B cell (primary cell): Measurements from ENCODE around the gene KLHL1. TPM values are rescaled to one million over a fixed set of nuclear protein-coding genes. Genes with fewer than 3 reads are reported as not detected.

ENCODE experiments used
- ATAC-seq: fragments of 200-7000 bp; cut with Tn5 transposase; one replicate; pipeline ENCODE4 v1.10.0; 2021; ENCODE audit warnings: low read depth, mild to moderate bottlenecking, moderate number of reproducible peaks, moderate library complexity
- CTCF ChIA-PET: fragments of 350-600 bp; sonication (Branson Sonifier 250); formaldehyde crosslinking; loops from one replicate; lab custom pipeline; 2021; ENCODE audit warnings: antibody characterized with exemption, inconsistent platforms; lab: Charles Lee
- POLR2A ChIA-PET: fragments of 350-600 bp; sonication (Branson Sonifier 250); formaldehyde crosslinking; loops from one replicate; lab custom pipeline; 2021; ENCODE audit warnings: antibody characterized with exemption; lab: Charles Lee
- DNase-seq: peaks from one replicate; pipeline ENCODE4 v3.0.0; 2013
- H2AFZ ChIP-seq: 2 replicates; pipeline ENCODE4 v1.6.1; 2012; ENCODE audit warnings: mild to moderate bottlenecking, low read depth, low read length; ENCODE audit not compliant: insufficient read depth, poor library complexity, severe bottlenecking
- H3K27ac ChIP-seq, 2 donors: 1 replicate in 1 of 2; 2 replicates in 1 of 2; pipeline ENCODE4 v1.5.1; 2012 to 2013; ENCODE audit warnings: low read length in 2 of 2, mild to moderate bottlenecking in 2 of 2, moderate library complexity in 1 of 2
- H3K27me3 ChIP-seq, 4 experiments: fragments of 200-600 bp in 1 of 4; sonication (generic) in 1 of 4; replicated peaks in 1 of 4; 1 replicate in 2 of 4; 2 replicates in 2 of 4; pipeline versions ENCODE4 v1.6.1 to v1.7.0; 2013 to 2016; ENCODE audit warnings: low read length in 3 of 4, mild to moderate bottlenecking in 2 of 4, mixed read lengths in 1 of 4, moderate library complexity in 1 of 4; ENCODE audit not compliant: insufficient read depth in 4 of 4, control insufficient read depth in 3 of 4; ENCODE audit errors: control extremely low read depth in 1 of 4
- H3K36me3 ChIP-seq, 2 experiments: replicated peaks in 1 of 2; 1 replicate in 1 of 2; 2 replicates in 1 of 2; pipeline versions ENCODE4 v1.6.1 to v1.7.1; 2013; ENCODE audit warnings: low read length in 1 of 2; ENCODE audit not compliant: insufficient read depth in 2 of 2, control insufficient read depth in 1 of 2; ENCODE audit errors: control extremely low read depth in 1 of 2, extremely low read depth in 1 of 2
- H3K4me1 ChIP-seq, 2 donors: fragments of 200-600 bp in 1 of 2; sonication (generic) in 1 of 2; 1 replicate in 1 of 2; 2 replicates in 1 of 2; pipeline versions ENCODE4 v1.5.1 to v1.6.1; 2013 to 2017; ENCODE audit warnings: low read length in 2 of 2; ENCODE audit not compliant: control insufficient read depth in 2 of 2, insufficient read depth in 2 of 2
- H3K4me2 ChIP-seq: replicated peaks from 2 replicates; pipeline ENCODE3; 2012; ENCODE audit warnings: mild to moderate bottlenecking, low read depth, low read length; ENCODE audit not compliant: poor library complexity, severe bottlenecking
- H3K4me3 ChIP-seq, 5 experiments: fragments of 200-600 bp in 1 of 5; sonication (generic) in 1 of 5; 1 replicate in 3 of 5; 2 replicates in 2 of 5; pipeline versions ENCODE4 v1.5.1 to v1.7.0; 2011 to 2016; ENCODE audit warnings: low read length in 4 of 5, mild to moderate bottlenecking in 4 of 5, low read depth in 2 of 5, control low read depth in 1 of 5, moderate library complexity in 1 of 5; ENCODE audit not compliant: insufficient read depth in 1 of 5; ENCODE audit errors: control extremely low read depth in 1 of 5, extremely low read depth in 1 of 5
- H3K79me2 ChIP-seq: fragments of 200-600 bp; sonication (generic); one replicate; pipeline ENCODE4 v1.6.0; 2016; ENCODE audit warnings: low read length; ENCODE audit not compliant: control insufficient read depth, insufficient read depth
- H3K9ac ChIP-seq: fragments of 200-600 bp; sonication (generic); 2 replicates; pipeline ENCODE4 v1.6.1; 2017; ENCODE audit warnings: mild to moderate bottlenecking, low read length, moderate library complexity
- H3K9me3 ChIP-seq, 3 donors: one replicate each; pipeline versions ENCODE4 v1.6.1 to v1.7.1; 2013; ENCODE audit warnings: low read length in 2 of 3; ENCODE audit not compliant: control insufficient read depth in 2 of 3, insufficient read depth in 1 of 3; ENCODE audit errors: control extremely low read depth in 1 of 3
- H4K20me1 ChIP-seq: 2 replicates; pipeline ENCODE4 v1.6.0; 2012; ENCODE audit warnings: mild to moderate bottlenecking, low read length; ENCODE audit not compliant: insufficient read depth, control insufficient read depth, poor library complexity, severe bottlenecking
- H3K27ac Mint-ChIP-seq: one replicate; pipeline ENCODE4 v1.8.0; 2021; ENCODE audit warnings: mixed read lengths
- H3K27me3 Mint-ChIP-seq: one replicate; pipeline ENCODE4 v1.8.0; 2021; ENCODE audit warnings: mixed read lengths
- H3K4me1 Mint-ChIP-seq: one replicate; pipeline ENCODE4 v1.8.0; 2021; ENCODE audit warnings: mixed read lengths
- H3K4me3 Mint-ChIP-seq: one replicate; pipeline ENCODE4 v1.8.0; 2021; ENCODE audit warnings: mixed read lengths
- H3K9me3 Mint-ChIP-seq: one replicate; pipeline ENCODE4 v1.8.0; 2022; ENCODE audit warnings: mixed read lengths; ENCODE audit not compliant: insufficient read depth
- CTCF ChIP-seq: fragments of 200-600 bp; IDR thresholded peaks from one replicate; pipeline ENCODE4 v1.8.0; 2022; ENCODE audit warnings: antibody characterized with exemption, mild to moderate bottlenecking
- EZH2 ChIP-seq: IDR thresholded peaks from 2 replicates; pipeline ENCODE4 v1.6.1; 2012; ENCODE audit warnings: borderline replicate concordance, low read depth, mild to moderate bottlenecking, moderate library complexity, low read length; ENCODE audit not compliant: insufficient read depth, poor library complexity, severe bottlenecking
- WGBS: methylation state at CpG from one replicate; pipeline ENCODE4 v1.1.5; 2013; ENCODE audit warnings: missing lambda C conversion rate; ENCODE audit not compliant: insufficient coverage; 5-methylcytosine and 5-hydroxymethylcytosine counted together
- intact Hi-C: fragments of 100-400 bp; cut with micrococcal nuclease; formaldehyde crosslinking; loops from one replicate; pipeline ENCODE4 v1.10.0; 2022
- polyA plus RNA-seq: library from polyadenylated mRNA; depleted of rRNA; stranded (reverse); fragments of >200 nt; gene quantifications from 2 replicates; pipeline ENCODE4 v1.2.3, GENCODE V29; 2012
- total RNA-seq, 2 donors: library from RNA; stranded (reverse); fragments of 120-200 nt in 1 of 2; gene quantifications; 1 replicate in 1 of 2; 2 replicates in 1 of 2; pipeline versions ENCODE4 v1.2.3 to v1.2.4, GENCODE V29; 2013 to 2022

KLHL1 gene
- total and polyA plus RNA-seq, 2 donors (not counting 1 experiment from before 2014, with no cell fraction given), result not detected

DNA sequence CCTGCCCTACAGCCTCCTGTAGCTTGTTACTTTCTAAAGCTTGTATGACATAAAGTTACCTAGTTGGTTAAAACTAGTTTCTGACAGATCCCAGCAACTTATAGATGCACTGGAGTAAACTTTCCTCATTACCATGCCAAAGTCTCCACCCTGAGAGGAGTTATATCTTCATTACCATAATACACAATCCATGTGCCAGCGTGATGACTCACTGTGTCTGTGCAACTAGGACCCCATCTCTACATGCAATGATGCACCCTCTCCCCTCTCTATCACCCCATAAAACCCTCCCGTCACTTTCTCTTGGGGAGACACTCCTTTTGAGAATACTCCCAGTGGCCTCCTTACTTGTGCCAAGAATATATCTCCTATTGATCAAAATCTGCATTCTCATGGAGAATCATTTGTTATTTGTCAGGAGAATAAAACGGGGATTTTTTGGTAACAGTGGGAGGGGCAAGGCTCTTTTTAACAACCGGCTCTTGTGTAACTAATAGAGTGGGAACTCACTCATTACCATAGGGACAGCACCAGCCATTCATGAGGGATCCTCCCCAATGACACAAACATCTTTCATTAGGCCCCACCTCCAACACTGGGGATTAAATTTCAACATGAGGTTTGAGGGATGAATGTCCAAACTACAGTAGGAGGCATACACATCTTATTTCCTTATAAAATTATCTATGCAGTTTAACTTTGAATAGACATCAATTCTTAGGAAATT lies 235.8 kb downstream of the KLHL1 start:
- Histone ChIP-seq H3K27ac (no peak overlapping the region), H3K4me2 (no peak overlapping the region), H3K4me3 (no peak overlapping the region), H3K4me1 (no peaks in the 10 kb centered on the region), H2AFZ (no peak overlapping the region), H3K9me3 (no peaks in the 10 kb centered on the region), H3K27me3 (no peaks in the 10 kb centered on the region), H3K36me3 (no peaks in the 10 kb centered on the region), H3K79me2 (no peaks in the 10 kb centered on the region), H4K20me1 (no peaks in the 10 kb centered on the region), H3K9ac (no peak overlapping the region)
- ChIA-PET POLR2A (no interaction called here), CTCF (no interaction called here)
- no peak overlapping the region for H3K4me3 Mint-ChIP-seq
- intact Hi-C loops, result no loop called here
- no peaks in the 10 kb centered on the region for H3K27me3 Mint-ChIP-seq
- 90% methylated on average over 1 of the region's 4 CpGs for WGBS
- ATAC-seq (no peak), DNase-seq (no peak)
- H3K4me1 Mint-ChIP-seq, result no peaks in the 10 kb centered on the region
- H3K9me3 Mint-ChIP-seq, result no peaks in the 10 kb centered on the region
- no peak for TF ChIP-seq CTCF
- no peak for TF ChIP-seq EZH2
- no peak overlapping the region for H3K27ac Mint-ChIP-seq

- no peak overlapping the region for H3K9ac ChIP-seq
- no peaks in the 10 kb centered on the region for H3K36me3 ChIP-seq
- no peak for ATAC-seq
- no peak overlapping the region for H3K4me2 ChIP-seq
- Mint-ChIP-seq H3K27ac (no peak overlapping the region), H3K4me3 (no peak overlapping the region), H3K27me3 (no peaks in the 10 kb centered on the region), H3K9me3 (no peaks in the 10 kb centered on the region), H3K4me1 (no peaks in the 10 kb centered on the region)
- H3K27ac ChIP-seq, result no peak overlapping the region
- H3K27me3 ChIP-seq, result no peaks in the 10 kb centered on the region
- intact Hi-C loops, result no loop called here
- TF ChIP-seq CTCF (no peak), EZH2 (no peak)
- no peaks in the 10 kb centered on the region for H3K79me2 ChIP-seq
- no peak for DNase-seq
- no CpG with 5 or more reads among the region's 4 CpGs for WGBS
- ChIA-PET CTCF (no interaction called here), POLR2A (no interaction called here)
- H3K9me3 ChIP-seq, result no peaks in the 10 kb centered on the region
- H3K4me1 ChIP-seq, result no peaks in the 10 kb centered on the region
- H2AFZ ChIP-seq, result no peak overlapping the region
- H3K4me3 ChIP-seq, result no peak overlapping the region
- H4K20me1 ChIP-seq, result no peaks in the 10 kb centered on the region
Observed at GRCh38 chr13:69866555-69866954, 241.7 kb downstream of the KLHL1 start.
